ENCODE data around the gene HS3ST5. TPM values are rescaled to one million over a fixed set of nuclear protein-coding genes. Genes with fewer than 3 reads are reported as not detected.
"Not testable (repeated sequence)": the region's sequence is repeated elsewhere in the genome, so short reads cannot be mapped to it uniquely, and the experiment has no call there.

Gene HS3ST5
- polyA plus RNA-seq, 1 donor (not counting 4 experiments of a cell fraction or from before 2014, with no cell fraction given) = not detected

DNA sequence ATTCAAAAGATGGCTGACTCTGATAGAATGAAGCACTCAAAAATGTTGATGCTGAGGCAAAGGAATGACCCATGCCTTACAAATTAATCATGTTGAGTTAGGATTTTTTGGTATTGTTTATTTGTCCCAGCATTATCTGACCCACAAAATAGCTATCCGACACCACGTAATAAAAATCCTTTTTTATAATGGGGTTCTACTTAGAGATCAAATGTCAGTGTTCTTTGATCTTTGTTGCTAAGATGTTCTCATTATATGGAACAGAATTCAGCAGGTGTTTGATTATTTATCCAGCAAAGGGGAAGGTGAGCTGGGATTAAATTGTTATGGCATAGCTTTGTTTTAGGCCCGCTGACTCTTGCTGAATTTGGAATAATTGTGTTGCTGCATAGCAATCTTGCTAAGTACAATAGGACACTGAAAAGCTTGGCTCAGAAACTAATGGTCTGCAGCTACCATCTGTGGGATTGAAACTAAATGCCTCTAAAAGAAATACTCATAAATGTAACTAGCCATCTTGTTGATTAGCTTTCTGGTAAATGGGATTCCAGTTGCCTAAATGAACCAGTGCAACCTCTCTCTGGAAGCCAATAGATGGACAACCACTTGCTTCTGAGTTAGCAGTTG is 191.6 kb downstream of the HS3ST5 start:
- dilution Hi-C loops (cut with MboI; ENCODE audit: extremely low pct_ligation_motif_present, low sequenced_read_pairs) = no loop called here
- no peak for FAIRE-seq
- H3K4me3 ChIP-seq (ENCODE audit: control insufficient read depth in 2 of 3, extremely low read depth in 1 of 3, insufficient read depth in 2 of 3, low read depth in 1 of 3, low read length in 3 of 3) = no peak overlapping the region
- H3K27ac ChIP-seq (ENCODE audit: control insufficient read depth, insufficient read depth, low read length) = no peak overlapping the region
- no peak overlapping the region for H2AFZ ChIP-seq (ENCODE audit: control insufficient read depth, low read length)
- H3K4me2 ChIP-seq (ENCODE audit: control insufficient read depth, extremely low read depth, insufficient read depth, low read depth, low read length) = no peak overlapping the region
- no peaks in the 10 kb centered on the region for H3K27me3 ChIP-seq (ENCODE audit: control insufficient read depth, extremely low read depth, insufficient read depth, low read length)
- no peak overlapping the region for H3K9ac ChIP-seq (ENCODE audit: control insufficient read depth, extremely low read depth, insufficient read depth, low read length)
- H3K9me3 ChIP-seq (ENCODE audit: control insufficient read depth, low read depth, low read length) = no peaks in the 10 kb centered on the region
- no peak for DNase-seq (ENCODE audit: low read depth, low spot score)
- H3K4me1 ChIP-seq (ENCODE audit: control insufficient read depth, extremely low read depth, insufficient read depth, low read length) = no peaks in the 10 kb centered on the region
- H3K79me2 ChIP-seq (ENCODE audit: control insufficient read depth, insufficient read depth, low read length) = no peaks in the 10 kb centered on the region
- no peaks in the 10 kb centered on the region for H3K9me1 ChIP-seq (ENCODE audit: control insufficient read depth, extremely low read depth, insufficient read depth, low read length)
- no peak for TF ChIP-seq EZH2 (IDR thresholded peaks at IDR 0.05; ENCODE audit: low read length)
- TF ChIP-seq, protein P1, sequence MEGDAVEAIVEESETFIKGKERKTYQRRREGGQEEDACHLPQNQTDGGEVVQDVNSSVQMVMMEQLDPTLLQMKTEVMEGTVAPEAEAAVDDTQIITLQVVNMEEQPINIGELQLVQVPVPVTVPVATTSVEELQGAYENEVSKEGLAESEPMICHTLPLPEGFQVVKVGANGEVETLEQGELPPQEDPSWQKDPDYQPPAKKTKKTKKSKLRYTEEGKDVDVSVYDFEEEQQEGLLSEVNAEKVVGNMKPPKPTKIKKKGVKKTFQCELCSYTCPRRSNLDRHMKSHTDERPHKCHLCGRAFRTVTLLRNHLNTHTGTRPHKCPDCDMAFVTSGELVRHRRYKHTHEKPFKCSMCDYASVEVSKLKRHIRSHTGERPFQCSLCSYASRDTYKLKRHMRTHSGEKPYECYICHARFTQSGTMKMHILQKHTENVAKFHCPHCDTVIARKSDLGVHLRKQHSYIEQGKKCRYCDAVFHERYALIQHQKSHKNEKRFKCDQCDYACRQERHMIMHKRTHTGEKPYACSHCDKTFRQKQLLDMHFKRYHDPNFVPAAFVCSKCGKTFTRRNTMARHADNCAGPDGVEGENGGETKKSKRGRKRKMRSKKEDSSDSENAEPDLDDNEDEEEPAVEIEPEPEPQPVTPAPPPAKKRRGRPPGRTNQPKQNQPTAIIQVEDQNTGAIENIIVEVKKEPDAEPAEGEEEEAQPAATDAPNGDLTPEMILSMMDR (optimal IDR thresholded peaks at IDR 0.05 in 1 of 3, IDR thresholded peaks at IDR 0.05 in 1 of 3, conservative IDR thresholded peaks at IDR 0.05 in 1 of 3; ENCODE audit: extremely low read depth in 1 of 3, insufficient read depth in 2 of 3, low read length in 3 of 3) = no peak
- H4K20me1 ChIP-seq (ENCODE audit: control insufficient read depth, extremely low read depth, insufficient read depth, low read length) = no peaks in the 10 kb centered on the region
- no peaks in the 10 kb centered on the region for H3K36me3 ChIP-seq (ENCODE audit: control insufficient read depth in 2 of 2, extremely low read depth in 1 of 2, insufficient read depth in 2 of 2, low read length in 2 of 2)

DNA sequence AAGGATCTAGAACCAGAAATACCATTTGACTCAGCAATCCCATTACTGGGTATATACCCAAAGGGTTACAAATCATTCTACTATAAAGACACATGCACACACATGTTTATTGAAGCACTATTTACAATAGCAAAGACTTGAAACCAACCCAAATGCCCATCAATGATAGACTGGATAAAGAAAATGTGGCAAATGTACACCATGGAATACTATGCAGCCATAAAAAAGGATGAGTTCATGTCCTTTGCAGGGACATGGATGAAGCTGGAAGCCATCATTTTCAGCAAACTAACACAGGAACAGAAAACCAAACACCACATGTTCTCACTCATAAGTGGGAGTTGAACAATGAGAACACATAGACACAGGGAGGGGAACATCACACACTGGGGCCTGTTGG is 193.6 kb downstream of the HS3ST5 start:
- DNase-seq (ENCODE audit: low read depth, low spot score); H4K20me1 ChIP-seq (ENCODE audit: control insufficient read depth, extremely low read depth, insufficient read depth, low read length); H3K4me1 ChIP-seq (ENCODE audit: control insufficient read depth, extremely low read depth, insufficient read depth, low read length); H3K36me3 ChIP-seq (ENCODE audit: control insufficient read depth in 2 of 2, extremely low read depth in 1 of 2, insufficient read depth in 2 of 2, low read length in 2 of 2); H3K27ac ChIP-seq (ENCODE audit: control insufficient read depth, insufficient read depth, low read length); H3K79me2 ChIP-seq (ENCODE audit: control insufficient read depth, insufficient read depth, low read length); H3K9me1 ChIP-seq (ENCODE audit: control insufficient read depth, extremely low read depth, insufficient read depth, low read length); H3K9ac ChIP-seq (ENCODE audit: control insufficient read depth, extremely low read depth, insufficient read depth, low read length); H3K4me3 ChIP-seq (ENCODE audit: control insufficient read depth in 2 of 3, extremely low read depth in 1 of 3, insufficient read depth in 2 of 3, low read depth in 1 of 3, low read length in 3 of 3); FAIRE-seq; H3K27me3 ChIP-seq (ENCODE audit: control insufficient read depth, extremely low read depth, insufficient read depth, low read length); H2AFZ ChIP-seq (ENCODE audit: control insufficient read depth, low read length); H3K9me3 ChIP-seq (ENCODE audit: control insufficient read depth, low read depth, low read length); H3K4me2 ChIP-seq (ENCODE audit: control insufficient read depth, extremely low read depth, insufficient read depth, low read depth, low read length); dilution Hi-C loops (cut with MboI; ENCODE audit: extremely low pct_ligation_motif_present, low sequenced_read_pairs): not testable (repeated sequence)
